Measurements from ENCODE around the gene LEFTY1. TPM values are rescaled to one million over a fixed set of nuclear protein-coding genes. Genes with fewer than 3 reads are reported as not detected.

Gene LEFTY1
- total RNA-seq, 1 donor from 2014 or later = not detected

DNA sequence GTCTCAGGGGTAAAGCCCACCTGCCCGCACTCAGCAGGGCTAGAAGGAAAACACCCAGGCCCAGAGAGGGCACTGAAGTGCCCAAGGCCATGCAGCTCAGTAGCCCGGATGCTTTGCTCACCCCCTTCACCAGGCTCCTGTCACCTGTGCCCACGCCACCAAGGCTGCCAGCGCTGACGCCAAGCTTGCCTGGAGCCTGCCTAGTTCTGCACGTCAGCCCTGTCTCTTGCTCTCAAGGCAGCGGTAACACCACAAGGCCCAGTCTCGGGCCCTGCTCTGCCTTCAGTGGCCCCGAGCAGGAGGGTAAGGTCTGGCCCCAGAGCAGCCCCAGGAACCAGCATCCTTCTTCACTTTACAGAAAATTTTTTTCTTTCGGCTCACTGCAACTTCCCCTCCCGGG, 14.5 kb downstream of the LEFTY1 start:
- intact Hi-C loops (cut with micrococcal nuclease) = no loop called here

DNA sequence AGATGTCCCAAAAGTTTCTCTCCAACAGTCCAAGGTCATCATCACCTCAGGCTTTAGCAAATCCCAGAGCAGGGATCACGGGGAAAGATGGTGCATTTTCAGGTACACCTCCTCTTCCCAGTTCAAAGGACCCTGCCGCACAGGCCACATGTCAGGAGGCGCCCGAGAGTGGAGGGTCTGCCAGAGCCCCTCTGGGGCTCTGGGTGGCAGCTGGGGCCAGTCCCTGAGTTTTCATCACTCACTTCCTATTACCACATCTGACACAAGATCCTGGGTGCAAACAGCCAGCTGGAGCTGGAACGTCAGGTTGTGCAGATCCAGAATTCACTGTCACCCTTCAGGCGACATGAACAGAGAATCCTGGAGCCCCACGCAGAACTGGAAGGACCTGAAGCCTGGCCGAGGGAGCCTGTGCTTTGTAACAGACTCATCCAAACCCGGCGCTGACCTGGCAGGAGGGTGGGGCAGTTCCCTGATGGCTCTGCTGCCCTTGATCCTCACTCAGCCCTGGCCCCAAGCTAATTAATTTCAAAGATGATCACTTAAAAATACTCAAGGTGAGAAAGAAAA, 15.6 kb downstream of the LEFTY1 start:
- intact Hi-C loops (cut with micrococcal nuclease) = no loop called here

DNA sequence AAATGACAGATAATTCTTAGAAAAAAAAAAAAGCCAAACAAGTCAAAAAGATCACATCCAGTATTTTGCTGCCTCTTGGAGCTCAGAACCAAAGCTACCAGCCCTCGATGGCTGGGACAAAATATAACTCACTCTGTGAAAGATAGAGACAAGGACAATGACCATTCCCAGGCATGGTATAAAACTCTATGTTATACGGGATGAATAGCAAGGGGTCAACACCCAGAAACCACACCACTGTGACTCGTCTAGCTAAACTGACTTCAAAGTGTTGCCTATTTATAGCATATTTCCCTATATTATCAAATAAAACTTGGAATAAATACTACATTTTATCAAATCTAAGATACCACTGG, 16.9 kb downstream of the LEFTY1 start:
- intact Hi-C loops (cut with micrococcal nuclease) = no loop called here

DNA sequence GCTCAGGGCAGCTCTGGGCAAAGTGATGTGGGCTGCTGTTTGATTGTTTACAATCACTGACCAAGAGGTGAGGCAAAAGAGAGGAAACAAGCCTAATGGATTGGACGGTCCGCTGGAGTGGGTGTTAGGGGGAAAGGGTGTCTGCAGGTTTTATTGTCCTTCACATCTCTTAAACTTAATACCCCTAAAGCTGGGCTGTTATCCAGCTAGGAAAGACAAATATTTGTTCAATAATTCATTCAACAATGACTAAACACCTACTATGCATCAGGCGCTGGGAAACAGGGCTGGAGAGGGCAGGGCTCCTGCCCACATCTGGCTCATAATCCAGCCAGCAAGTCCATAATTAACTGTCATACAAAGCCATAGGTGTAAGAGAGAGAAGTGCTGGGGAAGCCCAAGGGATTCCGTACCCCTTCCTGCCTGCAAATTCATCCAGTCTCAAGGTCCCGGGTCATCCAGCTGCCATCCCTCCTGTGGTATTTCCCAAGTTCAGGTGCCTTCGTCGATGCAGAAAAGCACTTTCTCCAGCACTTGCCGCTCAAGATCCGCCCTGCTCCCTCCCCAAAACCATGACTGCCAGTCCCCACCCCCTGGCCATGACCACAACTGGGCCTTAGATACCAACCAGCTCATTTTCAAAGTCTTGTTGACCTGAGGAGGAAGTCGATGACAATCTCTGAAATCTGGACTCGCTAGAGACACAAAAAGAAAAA, 17.4 kb downstream of the LEFTY1 start:
- intact Hi-C loops (cut with micrococcal nuclease) = no loop called here

DNA sequence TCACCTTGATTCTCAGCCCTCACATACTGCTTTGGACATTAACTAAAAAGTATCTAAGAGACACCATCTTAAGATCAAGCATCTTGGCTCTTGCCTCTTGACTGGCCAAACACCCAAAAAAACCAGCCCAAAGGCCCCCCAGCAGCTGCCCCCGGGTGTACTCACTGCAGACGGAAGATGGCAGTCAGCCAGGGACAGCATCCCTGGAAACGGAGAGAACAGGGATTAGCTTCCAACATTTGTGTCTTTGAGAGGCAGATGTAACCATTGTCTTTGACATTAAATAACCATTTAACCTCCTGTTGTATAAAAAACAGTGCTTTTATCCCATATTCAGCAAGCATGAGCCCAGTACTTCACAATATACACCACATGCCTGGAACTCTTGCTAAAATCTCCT, 18.0 kb downstream of the LEFTY1 start:
- intact Hi-C loops (cut with micrococcal nuclease) = no loop called here

DNA sequence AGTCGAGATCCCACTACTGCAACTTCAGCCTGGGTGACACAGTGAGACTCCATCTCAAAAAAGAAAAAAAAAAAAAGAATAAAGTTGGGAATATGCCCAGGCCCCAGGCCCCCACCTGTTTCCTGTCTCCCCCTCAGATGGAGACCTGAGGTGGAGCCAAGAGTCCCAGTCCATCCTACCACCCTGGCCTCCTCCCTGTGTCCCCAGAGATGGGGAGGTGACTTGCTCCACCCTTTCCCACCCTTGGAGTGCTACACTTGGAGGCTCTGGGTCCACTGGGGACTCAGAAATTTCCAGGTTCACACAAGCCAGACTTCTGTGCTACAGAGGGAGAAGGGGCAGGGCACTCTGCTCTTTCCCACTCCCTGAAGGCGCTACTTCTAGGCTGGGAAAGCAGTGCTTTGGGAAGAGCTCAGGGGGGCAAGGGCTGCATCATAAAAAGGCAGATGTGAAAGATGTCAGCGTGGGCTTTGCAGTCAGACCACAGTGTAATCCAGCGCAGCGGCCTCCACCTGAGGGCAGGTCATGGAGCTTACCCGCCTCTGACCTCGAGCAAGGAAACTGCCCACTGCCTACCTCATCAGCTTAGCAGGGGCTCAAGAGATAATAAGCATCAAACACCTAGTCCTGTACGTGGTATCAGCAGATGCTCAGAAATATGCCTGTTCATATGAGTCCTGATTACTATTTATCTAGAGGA, 20.2 kb downstream of the LEFTY1 start:
- intact Hi-C loops (cut with micrococcal nuclease) = no loop called here

DNA sequence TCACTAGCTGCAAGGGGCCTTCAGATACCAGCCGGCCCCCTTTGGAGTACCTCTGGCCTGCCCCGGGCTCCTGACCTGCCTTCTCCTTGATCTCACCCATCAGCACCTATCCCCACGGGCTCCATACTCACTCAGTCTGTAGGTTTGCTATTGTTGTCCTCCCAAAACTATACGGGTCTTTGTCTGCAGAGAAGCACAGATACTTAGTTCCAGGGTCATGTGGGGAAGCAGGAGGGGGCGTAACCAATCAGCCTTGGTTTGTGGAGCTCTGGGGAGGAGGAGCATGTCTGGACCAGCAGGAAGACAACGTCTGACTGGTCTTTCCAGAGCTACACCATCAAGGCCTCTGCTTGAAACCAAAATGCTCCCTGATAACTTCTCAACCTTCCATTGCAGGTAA, 22.0 kb downstream of the LEFTY1 start:
- intact Hi-C loops (cut with micrococcal nuclease) = loop anchor here (1.0 to 2.0 kb wide), 3 partner anchors 14 to 44 kb away; no protein-coding TSS in a partner anchor

DNA sequence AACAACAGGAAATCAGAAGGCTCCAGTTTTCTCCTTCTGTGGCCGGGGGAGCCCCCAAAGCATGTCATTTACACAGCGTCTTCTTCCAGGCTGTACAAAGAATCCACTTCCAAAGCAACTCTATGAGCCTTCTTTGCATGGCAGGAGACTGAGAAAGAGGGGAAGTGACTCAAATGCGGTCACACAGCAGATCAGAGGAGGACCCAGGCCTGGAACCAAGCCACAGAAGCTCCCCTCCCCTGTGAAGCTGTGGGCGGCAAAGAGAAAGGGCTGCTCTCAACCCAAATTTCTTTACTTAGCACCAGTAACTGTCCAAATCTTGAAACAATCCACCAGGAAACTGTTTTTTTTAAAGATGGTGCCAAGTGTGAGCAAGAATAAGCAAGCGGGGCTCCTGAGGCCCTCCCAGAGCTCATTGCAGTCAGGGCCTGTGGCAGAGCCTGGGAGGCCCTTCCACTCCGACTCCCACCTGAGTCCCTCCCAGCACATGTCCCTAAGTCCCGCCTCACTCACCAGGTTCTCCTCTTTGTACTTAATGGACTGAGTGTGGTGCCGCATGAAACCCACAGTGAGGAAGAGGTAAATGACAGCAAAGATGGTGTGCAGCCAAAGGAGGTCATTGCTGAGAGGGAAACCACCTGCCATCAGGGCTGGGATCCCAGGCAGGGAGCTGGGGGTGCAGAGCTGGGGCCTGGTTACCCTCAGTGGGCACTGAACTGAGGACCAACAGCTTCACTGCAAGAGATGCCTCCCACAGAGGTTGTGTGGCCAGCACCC, 22.7 kb downstream of the LEFTY1 start:
- intact Hi-C loops (cut with micrococcal nuclease) = loop anchor here (1.0 to 2.0 kb wide), 3 partner anchors 15 to 45 kb away; no protein-coding TSS in a partner anchor

DNA sequence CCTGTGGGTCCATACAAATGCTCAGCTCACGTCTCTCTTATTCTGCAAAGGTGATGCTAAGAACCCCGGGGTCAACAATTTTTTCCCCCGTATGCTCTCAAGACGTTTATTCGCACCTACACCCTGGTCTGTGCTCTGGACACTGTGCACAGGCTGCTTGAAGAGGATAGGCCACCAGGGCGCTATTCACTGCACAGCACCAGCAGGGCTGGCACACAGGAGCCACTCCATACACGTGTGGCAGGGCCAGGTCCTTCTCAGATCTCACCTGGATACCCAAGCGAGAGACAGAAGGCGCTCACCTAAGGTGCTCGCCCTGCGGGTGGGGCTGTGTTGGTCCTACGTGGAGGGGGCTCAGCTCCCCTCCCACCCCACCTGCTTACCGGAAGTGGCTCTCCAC, 23.4 kb downstream of the LEFTY1 start:
- intact Hi-C loops (cut with micrococcal nuclease) = no loop called here

DNA sequence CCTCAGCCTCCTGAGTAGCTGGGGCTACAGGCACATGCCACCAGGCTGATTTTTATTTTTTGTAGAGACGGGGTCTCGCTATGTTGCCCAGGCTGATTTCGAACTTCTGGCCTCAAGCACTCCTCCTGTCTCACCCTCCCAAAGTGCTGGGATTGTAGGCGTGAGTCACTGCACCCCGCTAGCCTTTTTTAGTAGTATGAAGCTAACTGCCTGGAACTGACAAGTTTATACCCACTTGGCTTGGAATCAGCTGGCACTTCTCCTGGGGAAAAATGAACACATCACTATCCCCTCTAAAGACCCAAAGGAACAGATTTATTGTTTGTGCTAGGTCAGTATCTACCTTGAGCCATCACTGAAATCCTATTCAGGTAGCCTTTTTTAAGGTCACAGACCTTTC, 25.8 kb downstream of the LEFTY1 start:
- intact Hi-C loops (cut with micrococcal nuclease) = no loop called here

DNA sequence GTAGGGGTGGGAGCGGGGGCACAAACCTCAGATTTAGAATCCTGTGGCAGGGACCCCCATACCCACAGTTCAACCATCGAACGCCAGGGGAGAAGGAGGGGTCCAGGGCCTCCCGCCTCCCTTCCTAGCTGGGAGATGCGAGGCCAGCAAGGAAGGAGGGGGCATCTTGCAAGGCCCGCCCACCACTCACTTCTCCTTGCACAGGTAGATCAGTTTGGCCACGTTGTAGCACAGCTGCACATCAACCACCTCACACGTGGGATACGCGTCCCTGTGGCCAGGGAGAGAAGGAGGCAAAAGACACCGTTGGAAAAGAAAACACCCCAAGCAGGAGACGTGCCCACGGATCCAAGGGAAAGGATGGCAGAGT, 26.4 kb downstream of the LEFTY1 start:
- intact Hi-C loops (cut with micrococcal nuclease) = no loop called here

DNA sequence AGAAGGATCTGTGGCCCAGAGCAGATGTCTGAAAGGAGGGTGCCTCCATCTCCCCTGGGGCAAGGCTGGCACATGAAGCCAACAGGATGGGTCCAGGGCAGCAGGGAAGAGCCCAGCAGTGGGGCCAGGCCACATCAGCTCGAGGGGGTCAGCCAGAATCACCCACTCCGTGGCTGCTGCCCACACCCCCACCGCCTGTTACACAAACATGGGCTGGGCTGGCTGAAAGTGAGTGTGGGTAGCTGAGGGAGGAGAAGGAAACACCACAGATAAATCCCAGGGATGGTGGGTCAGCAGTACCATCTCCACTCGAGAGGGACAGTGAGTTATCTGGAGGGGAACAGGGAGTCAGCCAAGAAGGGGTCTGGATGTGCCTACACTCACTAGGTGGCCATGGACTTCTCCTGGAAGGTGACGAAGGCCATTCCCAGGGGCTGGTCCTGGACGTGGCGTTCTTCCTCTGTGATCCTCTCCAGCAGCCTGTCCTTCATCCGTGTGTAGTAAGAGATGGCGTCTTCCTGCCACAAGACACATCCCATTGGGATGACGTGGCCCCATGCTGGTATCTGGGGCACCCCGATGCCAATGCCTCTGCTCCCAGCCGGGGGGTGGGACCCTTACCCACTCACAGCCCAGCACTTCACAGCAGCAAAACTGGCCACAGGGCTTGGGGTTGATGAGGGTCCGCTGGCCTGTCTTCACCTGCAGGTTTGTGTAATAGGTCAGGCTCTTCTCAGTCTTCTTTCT, 26.9 kb downstream of the LEFTY1 start:
- intact Hi-C loops (cut with micrococcal nuclease) = no loop called here

DNA sequence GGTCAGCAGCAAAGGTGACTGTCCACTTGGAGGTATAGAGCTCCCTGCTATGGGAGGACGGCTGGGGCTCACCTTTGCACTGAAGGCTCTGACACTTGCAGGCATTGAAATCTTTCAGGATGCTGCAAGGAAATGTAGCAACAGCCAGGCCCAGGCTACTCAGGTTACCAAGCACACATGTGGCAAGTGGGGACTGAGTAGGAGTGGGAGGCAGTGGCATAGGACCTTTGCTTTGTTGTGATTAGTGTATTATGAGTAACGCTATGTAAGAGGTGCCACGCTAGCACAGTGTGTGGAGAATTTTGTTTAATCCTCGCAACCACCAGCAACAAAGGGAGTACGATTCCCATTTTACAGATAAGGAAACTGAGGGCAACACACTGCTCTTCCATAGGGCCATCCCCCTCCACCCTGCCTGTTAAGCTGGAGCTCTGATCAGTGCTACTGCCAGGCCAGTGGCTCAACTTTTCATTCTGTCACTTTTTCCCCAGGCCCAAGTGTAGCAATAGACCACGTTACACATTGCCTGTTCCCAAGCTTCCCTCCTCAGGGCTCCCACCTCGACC, 28.0 kb downstream of the LEFTY1 start:
- intact Hi-C loops (cut with micrococcal nuclease) = no loop called here

DNA sequence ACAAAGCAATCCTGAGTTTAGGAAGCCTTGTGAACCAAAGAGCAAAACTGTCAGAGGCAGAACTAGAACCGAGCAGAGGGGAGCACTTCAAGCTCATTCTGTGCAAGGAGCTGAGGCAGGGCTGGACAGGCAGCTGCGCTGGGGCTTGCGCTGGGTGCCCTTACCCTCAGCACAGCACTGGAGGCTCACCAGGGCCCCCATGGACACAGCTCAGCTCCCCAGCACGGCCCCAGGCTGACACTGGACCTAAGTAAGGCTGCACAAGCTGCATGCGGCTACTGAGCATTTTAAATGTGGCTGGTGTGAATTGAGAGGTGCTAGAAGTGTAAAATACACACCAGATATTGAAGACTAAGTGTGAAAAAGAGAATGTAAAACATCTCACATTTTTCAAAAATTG, 28.8 kb downstream of the LEFTY1 start:
- intact Hi-C loops (cut with micrococcal nuclease) = no loop called here

DNA sequence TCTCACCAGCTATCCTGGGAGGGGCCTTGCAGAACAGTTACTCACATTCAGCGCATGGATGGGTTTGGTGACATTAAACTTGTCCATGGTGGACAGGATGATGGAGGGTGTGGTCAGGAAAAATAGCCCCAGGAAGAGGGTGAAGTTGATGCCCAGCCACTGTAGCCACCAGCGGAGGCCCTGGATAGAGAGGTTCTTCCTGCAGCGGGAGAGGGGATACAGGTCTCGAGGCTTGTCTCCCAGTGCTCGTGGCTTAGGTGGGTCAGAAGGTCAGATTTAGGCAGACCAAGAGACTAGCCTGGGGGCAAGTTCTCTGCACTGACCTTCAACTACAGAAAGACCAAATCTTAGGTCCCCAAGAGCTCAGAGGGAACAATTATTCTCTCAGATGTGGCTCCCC, 29.8 kb downstream of the LEFTY1 start:
- intact Hi-C loops (cut with micrococcal nuclease) = no loop called here

DNA sequence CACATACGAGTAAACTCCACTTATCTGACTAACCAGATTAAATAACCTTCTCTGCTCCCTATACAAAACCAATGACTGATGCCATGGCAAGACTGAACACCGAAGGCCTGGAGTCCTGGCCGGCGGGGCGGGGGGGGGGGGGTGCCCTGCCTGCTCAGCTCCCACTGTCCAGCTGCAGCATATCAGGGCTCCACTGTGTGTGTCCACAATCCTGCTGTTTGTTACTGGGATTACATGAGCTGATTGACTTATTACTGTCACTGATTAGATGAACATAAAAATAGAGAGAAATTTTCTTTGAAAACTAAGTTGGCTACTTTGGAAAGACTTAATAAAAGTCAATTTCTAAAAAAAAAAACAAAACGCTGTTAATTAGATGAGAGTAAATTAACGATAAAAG, 31.7 kb downstream of the LEFTY1 start:
- intact Hi-C loops (cut with micrococcal nuclease) = no loop called here

DNA sequence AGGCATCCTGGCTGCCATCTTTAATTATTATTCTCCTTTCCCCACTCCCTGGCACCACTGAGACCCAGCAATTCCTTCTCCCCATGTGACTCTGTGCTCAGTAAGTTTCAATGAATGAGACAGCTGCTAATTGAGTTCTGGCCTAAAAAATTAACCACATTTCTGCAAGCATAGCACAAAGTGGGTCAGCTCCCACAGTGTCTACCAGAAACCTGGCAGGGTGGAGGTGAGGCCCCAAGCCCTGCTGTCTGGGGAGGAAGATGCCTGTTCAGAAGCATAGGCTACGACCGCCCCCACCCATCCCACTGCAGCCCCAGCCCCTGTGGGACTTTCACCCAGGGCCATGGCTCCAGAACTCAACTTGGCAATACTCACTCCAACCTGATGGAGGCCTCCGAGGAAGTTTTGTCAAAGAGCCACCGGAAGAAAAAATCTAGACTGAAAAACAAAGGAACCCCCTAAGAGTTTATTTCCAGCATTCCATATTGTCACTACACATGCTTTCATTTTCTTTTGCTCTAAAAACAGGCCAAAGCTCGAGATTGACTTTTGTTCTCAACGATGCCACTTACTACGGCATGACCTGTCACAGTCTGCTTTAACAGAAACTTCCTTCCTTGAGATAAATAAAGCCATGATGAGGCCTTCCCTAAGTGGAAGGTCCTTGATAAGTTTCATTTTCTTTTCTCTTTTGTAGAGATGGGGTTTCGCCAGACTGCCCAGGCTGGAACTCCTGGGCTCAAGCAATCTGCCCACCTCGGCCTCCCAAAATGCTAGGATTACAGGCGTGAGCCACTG, 33.2 kb downstream of the LEFTY1 start:
- intact Hi-C loops (cut with micrococcal nuclease) = no loop called here

DNA sequence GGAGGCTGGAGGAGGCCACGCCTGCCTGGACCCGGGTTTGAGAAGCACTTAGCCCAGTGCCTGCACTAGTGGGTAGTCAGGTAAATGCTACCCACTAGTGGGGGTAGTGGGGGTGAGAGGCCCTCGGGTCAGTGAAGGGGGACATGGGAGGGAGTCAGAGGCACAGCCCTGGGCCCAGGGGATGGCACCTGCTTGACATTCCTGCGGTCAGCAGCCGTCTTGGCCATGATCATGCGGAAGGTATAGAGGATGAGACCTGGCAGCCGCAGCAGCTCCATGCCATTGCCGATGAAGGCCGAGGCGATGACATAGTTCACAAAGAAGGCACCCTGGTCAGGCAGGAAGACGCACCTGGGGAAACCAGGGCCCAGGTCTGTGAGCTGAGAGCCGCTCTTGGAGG, 35.5 kb downstream of the LEFTY1 start:
- intact Hi-C loops (cut with micrococcal nuclease) = no loop called here

DNA sequence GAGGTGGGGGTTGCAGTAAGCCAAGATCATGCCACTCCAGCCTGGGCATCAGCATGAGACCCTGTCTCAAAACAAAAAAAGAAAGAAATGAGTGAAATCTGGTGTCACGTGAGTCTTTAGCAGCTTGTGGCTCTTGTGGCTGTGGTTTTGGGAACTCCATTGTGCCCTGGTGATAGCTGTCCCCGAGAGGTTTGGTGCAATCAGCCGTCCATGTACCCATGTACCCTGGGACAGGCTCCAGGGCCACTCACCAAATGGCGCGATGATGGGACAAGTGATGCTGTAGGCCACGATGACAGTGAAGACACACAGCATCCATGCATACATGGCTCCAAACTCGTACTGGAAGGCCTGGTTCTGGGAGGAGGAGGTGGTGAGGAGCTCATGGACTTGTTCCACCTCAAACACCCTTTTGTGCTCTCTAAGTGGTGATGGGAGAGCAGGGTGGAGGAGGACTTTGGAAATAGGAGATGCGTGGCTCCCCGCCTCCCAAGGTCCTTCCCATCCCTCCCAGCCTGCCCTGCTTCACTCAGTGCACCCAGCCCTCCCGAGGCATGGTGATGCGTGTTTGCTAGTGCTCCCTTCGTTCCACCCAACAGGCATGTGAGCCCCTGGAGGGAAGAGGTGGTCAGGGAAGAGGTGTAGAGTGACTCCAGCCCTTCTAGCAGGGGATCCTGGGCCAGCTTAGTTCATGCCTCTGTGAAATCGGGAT, 36.4 kb downstream of the LEFTY1 start:
- intact Hi-C loops (cut with micrococcal nuclease) = no loop called here

DNA sequence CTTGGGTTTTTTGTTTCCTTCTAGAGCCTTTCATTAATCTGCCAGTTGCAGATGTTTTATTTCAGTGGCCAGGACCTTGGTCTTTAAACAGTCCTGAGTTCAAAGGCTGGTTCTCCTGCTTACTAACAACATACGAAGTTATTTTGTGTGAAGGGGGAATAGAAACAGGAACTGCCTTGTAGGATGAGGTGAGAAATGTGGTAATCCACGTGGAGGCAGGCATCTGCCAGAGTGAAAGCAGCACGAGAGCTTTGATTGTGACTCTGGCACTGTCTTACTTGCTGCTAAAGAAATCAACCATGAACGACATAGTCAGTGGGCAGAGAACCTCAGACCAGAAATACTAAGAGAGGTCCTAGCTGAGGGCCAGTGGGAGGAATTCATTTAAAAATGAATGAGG, 37.1 kb downstream of the LEFTY1 start:
- intact Hi-C loops (cut with micrococcal nuclease) = no loop called here

Measured in T-helper 2 cell treated with Interferon-gamma antibody and Interleukin-4, amounts not matched to agents 100 ng/mL and 5 ng/mL, for 36 hours (primary cell).